CD4-positive, alpha-beta memory T cell (primary cell): Measurements from ENCODE around the gene KRTAP15-1. TPM values are rescaled to one million over a fixed set of nuclear protein-coding genes. Genes with fewer than 3 reads are reported as not detected.

Experiments used
- CTCF ChIA-PET: fragments of 350-600 bp; sonication (Branson Sonifier 250); formaldehyde crosslinking; loops from one replicate; lab custom pipeline; 2021; ENCODE audit warnings: inconsistent platforms; ENCODE audit not compliant: partially characterized antibody; lab: Charles Lee
- POLR2A ChIA-PET: fragments of 350-600 bp; sonication (Branson Sonifier 250); formaldehyde crosslinking; loops from one replicate; lab custom pipeline; 2021; ENCODE audit not compliant: partially characterized antibody; lab: Charles Lee
- DNase-seq, 5 donors: peaks; one replicate each; pipeline versions ENCODE4 v3.0.0 to v3.0.0-alpha.2; 2020 to 2022; ENCODE audit warnings: mixed read lengths in 1 of 5
- H3K27ac ChIP-seq: one replicate; pipeline ENCODE4 v1.7.0; 2013; ENCODE audit warnings: low read depth, low read length
- H3K27me3 ChIP-seq: 2 replicates; pipeline ENCODE4 v1.7.0; 2013; ENCODE audit warnings: mild to moderate bottlenecking, low read length, moderate library complexity; ENCODE audit not compliant: insufficient read depth
- H3K36me3 ChIP-seq: 2 replicates; pipeline ENCODE4 v1.7.0; 2013; ENCODE audit warnings: mild to moderate bottlenecking, low read length, moderate library complexity; ENCODE audit not compliant: insufficient read depth
- H3K4me1 ChIP-seq: 2 replicates; pipeline ENCODE4 v1.7.0; 2013; ENCODE audit warnings: mild to moderate bottlenecking, low read length, moderate library complexity; ENCODE audit not compliant: insufficient read depth
- H3K4me3 ChIP-seq, 2 donors: one replicate each; pipeline ENCODE4 v1.7.0; 2013; ENCODE audit warnings: low read length in 2 of 2, mild to moderate bottlenecking in 1 of 2
- H3K9me3 ChIP-seq, 2 donors: one replicate each; pipeline ENCODE4 v1.7.0; 2013; ENCODE audit warnings: low read length in 2 of 2, control low read depth in 1 of 2; ENCODE audit not compliant: control insufficient read depth in 1 of 2
- H3K27ac Mint-ChIP-seq, 7 donors: one replicate each; pipeline ENCODE4 v1.8.0; 2020 to 2021; ENCODE audit warnings: mixed read lengths in 7 of 7, mild to moderate bottlenecking in 6 of 7, inconsistent platforms in 3 of 7, moderate library complexity in 3 of 7
- H3K27me3 Mint-ChIP-seq, 2 donors: one replicate each; pipeline ENCODE4 v1.8.0; 2020 to 2021; ENCODE audit warnings: mixed read lengths in 2 of 2
- H3K36me3 Mint-ChIP-seq, 2 donors: one replicate each; pipeline ENCODE4 v1.8.0; 2020 to 2021; ENCODE audit warnings: mixed read lengths in 2 of 2, inconsistent platforms in 1 of 2, mild to moderate bottlenecking in 1 of 2
- H3K4me1 Mint-ChIP-seq, 4 donors: one replicate each; pipeline ENCODE4 v1.8.0; 2020 to 2021; ENCODE audit warnings: mixed read lengths in 4 of 4, mild to moderate bottlenecking in 1 of 4
- H3K4me3 Mint-ChIP-seq, 8 donors: one replicate each; pipeline ENCODE4 v1.8.0; 2020 to 2021; ENCODE audit warnings: mixed read lengths in 8 of 8, mild to moderate bottlenecking in 7 of 8, moderate library complexity in 6 of 8, inconsistent platforms in 3 of 8
- H3K9me3 Mint-ChIP-seq, 8 donors: one replicate each; pipeline ENCODE4 v1.8.0; 2020 to 2021; ENCODE audit warnings: mixed read lengths in 8 of 8, mild to moderate bottlenecking in 5 of 8, inconsistent platforms in 3 of 8, moderate library complexity in 1 of 8
- intact Hi-C: fragments of 100-400 bp; cut with micrococcal nuclease; formaldehyde crosslinking; loops from one replicate; pipeline ENCODE4 v1.15.1; 2023
- polyA plus RNA-seq, 2 donors: library from polyadenylated mRNA; unstranded; fragments of 300-500 nt; fragmentation: Illumina TruSeq; gene quantifications; one replicate each; pipeline ENCODE4 v1.2.3, GENCODE V29; 2021
- total RNA-seq, 2 experiments: library from RNA; stranded (reverse); gene quantifications; one replicate each; pipeline ENCODE4 v1.2.3, GENCODE V29; 2021

KRTAP15-1 gene
- total and polyA plus RNA-seq, 4 experiments from 2014 or later: not detected

- intact Hi-C loops: no loop called here
- H3K27ac Mint-ChIP-seq: no peak within 1 kb of the TSS
- no peaks in the 10 kb centered on the region for H3K4me1 Mint-ChIP-seq
- no peaks in the 10 kb centered on the region for H3K27me3 Mint-ChIP-seq
- peaks cover 3 to 11% (median 9%) of the 10 kb centered on the region in 8 donors for H3K9me3 Mint-ChIP-seq
- no peaks in the 10 kb centered on the region for H3K27me3 ChIP-seq
- ChIA-PET CTCF (no interaction called here), POLR2A (no interaction called here)
- no peaks in the 10 kb centered on the region for H3K4me1 ChIP-seq
- H3K4me3 Mint-ChIP-seq: no peak within 1 kb of the TSS
- no peak within 1 kb of the TSS for H3K4me3 ChIP-seq
- H3K9me3 ChIP-seq: peaks cover 0 to 3% of the 10 kb centered on the region in 2 donors
- no peak for DNase-seq
- H3K36me3 ChIP-seq: no peaks in the 10 kb centered on the region
- no peak within 1 kb of the TSS for H3K27ac ChIP-seq
- H3K36me3 Mint-ChIP-seq: no peaks in the 10 kb centered on the region
These were observed 47.3 kb downstream of the KRTAP15-1 start, which contains the start of gene KRTAP19-2 for GRCh38 chr21:30487336-30487735. Gene KRTAP19-2 (minus strand): TSS chr21:30487436. CDS start chr21:30487348, 88 bp downstream.

Other genes with a start within 250 kb of the KRTAP15-1 start
- gene CLDN8, start 224.2 kb upstream of the KRTAP15-1 start, total RNA-seq: not detected
- not detected for gene CLDN8, start 224.2 kb upstream of the KRTAP15-1 start, polyA plus RNA-seq
- not detected for gene KRTAP24-1, start 157.3 kb upstream of the KRTAP15-1 start, total RNA-seq
- gene KRTAP24-1, start 157.3 kb upstream of the KRTAP15-1 start, polyA plus RNA-seq: not detected
- not detected for gene KRTAP25-1, start 150.8 kb upstream of the KRTAP15-1 start, total RNA-seq
- not detected for gene KRTAP25-1, start 150.8 kb upstream of the KRTAP15-1 start, polyA plus RNA-seq
- gene KRTAP26-1, start 120.0 kb upstream of the KRTAP15-1 start, total RNA-seq: not detected
- gene KRTAP26-1, start 120.0 kb upstream of the KRTAP15-1 start, polyA plus RNA-seq: not detected
- not detected for gene KRTAP27-1, start 102.6 kb upstream of the KRTAP15-1 start, total RNA-seq
- gene KRTAP27-1, start 102.6 kb upstream of the KRTAP15-1 start, polyA plus RNA-seq: not detected
- gene KRTAP23-1, start 91.7 kb upstream of the KRTAP15-1 start, total RNA-seq: not detected
- gene KRTAP23-1, start 91.7 kb upstream of the KRTAP15-1 start, polyA plus RNA-seq: not detected
- gene KRTAP13-2, start 68.0 kb upstream of the KRTAP15-1 start, total RNA-seq: not detected
- not detected for gene KRTAP13-2, start 68.0 kb upstream of the KRTAP15-1 start, polyA plus RNA-seq
- not detected for gene KRTAP13-1, start 44.2 kb upstream of the KRTAP15-1 start, total RNA-seq
- gene KRTAP13-1, start 44.2 kb upstream of the KRTAP15-1 start, polyA plus RNA-seq: not detected
- not detected for gene KRTAP13-3, start 14.3 kb upstream of the KRTAP15-1 start, total RNA-seq
- not detected for gene KRTAP13-3, start 14.3 kb upstream of the KRTAP15-1 start, polyA plus RNA-seq
- gene KRTAP13-4, start 10.1 kb upstream of the KRTAP15-1 start, total RNA-seq: not detected
- not detected for gene KRTAP13-4, start 10.1 kb upstream of the KRTAP15-1 start, polyA plus RNA-seq
- gene KRTAP19-1, start 40.1 kb downstream of the KRTAP15-1 start, total RNA-seq: not detected
- not detected for gene KRTAP19-1, start 40.1 kb downstream of the KRTAP15-1 start, polyA plus RNA-seq
- gene KRTAP19-2, start 47.2 kb downstream of the KRTAP15-1 start, total RNA-seq: not detected
- not detected for gene KRTAP19-2, start 47.2 kb downstream of the KRTAP15-1 start, polyA plus RNA-seq
- not detected for gene KRTAP19-3, start 51.7 kb downstream of the KRTAP15-1 start, total RNA-seq
- gene KRTAP19-3, start 51.7 kb downstream of the KRTAP15-1 start, polyA plus RNA-seq: not detected
- not detected for gene KRTAP19-4, start 56.9 kb downstream of the KRTAP15-1 start, total RNA-seq
- not detected for gene KRTAP19-4, start 56.9 kb downstream of the KRTAP15-1 start, polyA plus RNA-seq
- gene KRTAP19-5, start 61.9 kb downstream of the KRTAP15-1 start, total RNA-seq: not detected
- not detected for gene KRTAP19-5, start 61.9 kb downstream of the KRTAP15-1 start, polyA plus RNA-seq
- not detected for gene KRTAP19-6, start 101.6 kb downstream of the KRTAP15-1 start, total RNA-seq
- not detected for gene KRTAP19-6, start 101.6 kb downstream of the KRTAP15-1 start, polyA plus RNA-seq
- not detected for gene KRTAP19-7, start 121.0 kb downstream of the KRTAP15-1 start, total RNA-seq
- gene KRTAP19-7, start 121.0 kb downstream of the KRTAP15-1 start, polyA plus RNA-seq: not detected
- gene KRTAP22-2, start 150.1 kb downstream of the KRTAP15-1 start, total RNA-seq: not detected
- not detected for gene KRTAP22-2, start 150.1 kb downstream of the KRTAP15-1 start, polyA plus RNA-seq
- gene KRTAP6-3, start 152.2 kb downstream of the KRTAP15-1 start, total RNA-seq: not detected
- not detected for gene KRTAP6-3, start 152.2 kb downstream of the KRTAP15-1 start, polyA plus RNA-seq
- not detected for gene KRTAP6-2, start 158.6 kb downstream of the KRTAP15-1 start, total RNA-seq
- not detected for gene KRTAP6-2, start 158.6 kb downstream of the KRTAP15-1 start, polyA plus RNA-seq
- not detected for gene KRTAP22-1, start 160.8 kb downstream of the KRTAP15-1 start, total RNA-seq
- gene KRTAP22-1, start 160.8 kb downstream of the KRTAP15-1 start, polyA plus RNA-seq: not detected
- gene KRTAP6-1, start 173.7 kb downstream of the KRTAP15-1 start, total RNA-seq: not detected
- not detected for gene KRTAP6-1, start 173.7 kb downstream of the KRTAP15-1 start, polyA plus RNA-seq
- gene KRTAP20-1, start 176.2 kb downstream of the KRTAP15-1 start, total RNA-seq: not detected
- not detected for gene KRTAP20-1, start 176.2 kb downstream of the KRTAP15-1 start, polyA plus RNA-seq
- not detected for gene KRTAP20-4, start 180.4 kb downstream of the KRTAP15-1 start, total RNA-seq
- gene KRTAP20-4, start 180.4 kb downstream of the KRTAP15-1 start, polyA plus RNA-seq: not detected
- gene KRTAP20-2, start 194.9 kb downstream of the KRTAP15-1 start, total RNA-seq: not detected
- gene KRTAP20-2, start 194.9 kb downstream of the KRTAP15-1 start, polyA plus RNA-seq: not detected
- gene KRTAP20-3, start 202.6 kb downstream of the KRTAP15-1 start, total RNA-seq: not detected
- gene KRTAP20-3, start 202.6 kb downstream of the KRTAP15-1 start, polyA plus RNA-seq: not detected